Heart left ventricle (tissue), 13 donors: ENCODE data around the gene JPH2.

Experiments used
- POLR2A ChIP-seq, 2 donors: fragments of 450-650 bp; IDR thresholded peaks; one replicate each; pipeline ENCODE4 v1.6.1; 2017; ENCODE audit warnings: antibody characterized with exemption in 2 of 2, mild to moderate bottlenecking in 2 of 2, moderate library complexity in 2 of 2
- TF ChIP-seq, protein P1 (sequence below), 12 donors: fragments of 200-600 bp; sonication (generic) in 4 of 12; IDR thresholded peaks; one replicate each; pipeline versions ENCODE4 v1.5.0 to v1.8.0; 2018 to 2022; ENCODE audit warnings: antibody characterized with exemption in 12 of 12, mild to moderate bottlenecking in 5 of 12
- donor health status: ischemic (EF 13 %, LVEDD 7.1; RV severe dilation, severe dysfunction).
- donor health status: DM: no; HTN: yes; CAD: no.
- donor health status: DM: no; HTN: no; CAD: no.
- donor health status: ischemic (EF 25% LVEDD 6.9; RV normal size, moderate dysfunction).
- donor health status: ischemic (EF 25% LVEDD 5.7; RV mildly dilated, moderate dysfunction).
- donor health status: ischemic (EF 35%, LVEDD 5.7; RV mildly dilated, moderate dysfunction).
- donor health status: nonischemic (EF 11% LVEDD 7.7; RV severe dilation, severe dysfunction).
- donor health status: DM: yes; HTN: yes; CAD: no.
- donor health status: PGD.
- donor health status: ischemic (EF 29% LVEDD 5.4; RV normal size, mild dysfunction).
- donor health status: nonischemic (EF 23%, LVEDD 6.1; RV moderate dilation, normal function).

DNA sequence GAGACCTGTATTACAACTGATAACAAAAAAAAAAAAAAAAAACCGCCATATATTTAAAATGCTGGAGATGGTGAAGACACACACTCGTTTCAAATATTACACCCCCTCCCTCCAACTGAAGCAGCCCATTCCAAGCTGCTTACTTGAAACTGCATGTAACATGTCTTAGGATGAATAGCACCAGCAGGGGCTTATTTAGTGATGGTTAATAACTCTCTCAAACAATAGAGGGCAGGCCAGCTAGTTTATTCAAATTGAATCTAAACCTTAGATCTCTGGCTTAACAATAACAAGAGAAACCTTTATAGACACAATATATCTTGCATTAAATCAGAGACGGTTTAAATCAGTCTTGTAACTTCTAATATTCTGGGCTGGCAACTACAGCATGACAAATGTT, 9.3 kb upstream of the JPH2 start:
- TF ChIP-seq, protein P1, sequence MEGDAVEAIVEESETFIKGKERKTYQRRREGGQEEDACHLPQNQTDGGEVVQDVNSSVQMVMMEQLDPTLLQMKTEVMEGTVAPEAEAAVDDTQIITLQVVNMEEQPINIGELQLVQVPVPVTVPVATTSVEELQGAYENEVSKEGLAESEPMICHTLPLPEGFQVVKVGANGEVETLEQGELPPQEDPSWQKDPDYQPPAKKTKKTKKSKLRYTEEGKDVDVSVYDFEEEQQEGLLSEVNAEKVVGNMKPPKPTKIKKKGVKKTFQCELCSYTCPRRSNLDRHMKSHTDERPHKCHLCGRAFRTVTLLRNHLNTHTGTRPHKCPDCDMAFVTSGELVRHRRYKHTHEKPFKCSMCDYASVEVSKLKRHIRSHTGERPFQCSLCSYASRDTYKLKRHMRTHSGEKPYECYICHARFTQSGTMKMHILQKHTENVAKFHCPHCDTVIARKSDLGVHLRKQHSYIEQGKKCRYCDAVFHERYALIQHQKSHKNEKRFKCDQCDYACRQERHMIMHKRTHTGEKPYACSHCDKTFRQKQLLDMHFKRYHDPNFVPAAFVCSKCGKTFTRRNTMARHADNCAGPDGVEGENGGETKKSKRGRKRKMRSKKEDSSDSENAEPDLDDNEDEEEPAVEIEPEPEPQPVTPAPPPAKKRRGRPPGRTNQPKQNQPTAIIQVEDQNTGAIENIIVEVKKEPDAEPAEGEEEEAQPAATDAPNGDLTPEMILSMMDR (IDR thresholded peaks at IDR 0.05), result no peak
- TF ChIP-seq POLR2A (IDR thresholded peaks at IDR 0.05), result no peak
